Smooth muscle cell (in vitro differentiated cells): ENCODE data around the gene PARD6G. TPM values are rescaled to one million over a fixed set of nuclear protein-coding genes. Genes with fewer than 3 reads are reported as not detected.

Source experiments
- DNase-seq: peaks from one replicate; lab custom pipeline; 2025; ENCODE audit not compliant: unreplicated experiment; lab: John Stamatoyannopoulos, UW
- H2AFZ ChIP-seq: fragments of 200-600 bp; sonication (generic); 2 replicates; pipeline ENCODE4 v1.6.0; 2016; ENCODE audit warnings: antibody characterized with exemption, low read depth, mild to moderate bottlenecking
- H3F3A ChIP-seq: fragments of 200-600 bp; sonication (generic); 2 replicates; pipeline ENCODE4 v1.6.0; 2017; ENCODE audit warnings: antibody characterized with exemption, low read depth
- H3K27ac ChIP-seq: fragments of 200-600 bp; sonication (generic); 2 replicates; pipeline ENCODE4 v1.5.1; 2016; ENCODE audit warnings: low read depth, mild to moderate bottlenecking
- H3K27me3 ChIP-seq: fragments of 200-600 bp; sonication (generic); 2 replicates; pipeline ENCODE4 v1.6.1; 2016; ENCODE audit warnings: low read depth, mild to moderate bottlenecking
- H3K36me3 ChIP-seq: fragments of 200-600 bp; sonication (generic); 2 replicates; pipeline ENCODE4 v1.5.1; 2016; ENCODE audit warnings: low read depth
- H3K4me1 ChIP-seq: fragments of 200-600 bp; sonication (generic); 2 replicates; pipeline ENCODE4 v1.5.1; 2016; ENCODE audit warnings: low read depth
- H3K4me2 ChIP-seq: fragments of 200-600 bp; sonication (generic); 2 replicates; pipeline ENCODE4 v1.6.0; 2016; ENCODE audit warnings: mild to moderate bottlenecking
- H3K4me3 ChIP-seq: fragments of 200-600 bp; sonication (generic); 2 replicates; pipeline ENCODE4 v1.5.1; 2016; ENCODE audit warnings: mild to moderate bottlenecking
- H3K79me2 ChIP-seq: fragments of 200-600 bp; sonication (generic); 2 replicates; pipeline ENCODE4 v1.6.0; 2016; ENCODE audit warnings: low read depth, mild to moderate bottlenecking
- H3K9ac ChIP-seq: fragments of 200-600 bp; sonication (generic); 2 replicates; pipeline ENCODE4 v1.6.0; 2016; ENCODE audit warnings: low read depth
- H3K9me3 ChIP-seq: fragments of 200-600 bp; sonication (generic); replicated peaks from 2 replicates; pipeline ENCODE4 v1.5.1; 2016; ENCODE audit warnings: low read depth
- H4K20me1 ChIP-seq: fragments of 200-600 bp; sonication (generic); 2 replicates; pipeline ENCODE4 v1.6.0; 2016; ENCODE audit warnings: low read depth
- WGBS: methylation state at CpG from one replicate; pipeline ENCODE4 v1.1.7; 2016; ENCODE audit warnings: low lambda C conversion rate; 5-methylcytosine and 5-hydroxymethylcytosine counted together
- polyA plus RNA-seq: library from polyadenylated mRNA; unstranded; fragments of >200 nt; fragmentation: Nextera tagmentation; extraction: Ambion mirVana; gene quantifications from 2 replicates; pipeline ENCODE4 v1.2.1, GENCODE V29; 2016
- total RNA-seq: library from RNA; depleted of rRNA; stranded (reverse); fragments of >200 nt; gene quantifications from 2 replicates; pipeline ENCODE4 v1.2.3, GENCODE V29; 2014
- TF ChIP-seq, protein P1 (sequence below): fragments of 200-600 bp; sonication (generic); IDR thresholded peaks from 2 replicates; pipeline ENCODE4 v1.5.1; 2017; ENCODE audit warnings: borderline replicate concordance, mild to moderate bottlenecking, antibody characterized with exemption; ENCODE audit not compliant: insufficient read depth, poor library complexity, severe bottlenecking

The PARD6G gene
- total and polyA plus RNA-seq, 2 experiments from 2014 or later, result 19.8 to 19.9 TPM

DNA sequence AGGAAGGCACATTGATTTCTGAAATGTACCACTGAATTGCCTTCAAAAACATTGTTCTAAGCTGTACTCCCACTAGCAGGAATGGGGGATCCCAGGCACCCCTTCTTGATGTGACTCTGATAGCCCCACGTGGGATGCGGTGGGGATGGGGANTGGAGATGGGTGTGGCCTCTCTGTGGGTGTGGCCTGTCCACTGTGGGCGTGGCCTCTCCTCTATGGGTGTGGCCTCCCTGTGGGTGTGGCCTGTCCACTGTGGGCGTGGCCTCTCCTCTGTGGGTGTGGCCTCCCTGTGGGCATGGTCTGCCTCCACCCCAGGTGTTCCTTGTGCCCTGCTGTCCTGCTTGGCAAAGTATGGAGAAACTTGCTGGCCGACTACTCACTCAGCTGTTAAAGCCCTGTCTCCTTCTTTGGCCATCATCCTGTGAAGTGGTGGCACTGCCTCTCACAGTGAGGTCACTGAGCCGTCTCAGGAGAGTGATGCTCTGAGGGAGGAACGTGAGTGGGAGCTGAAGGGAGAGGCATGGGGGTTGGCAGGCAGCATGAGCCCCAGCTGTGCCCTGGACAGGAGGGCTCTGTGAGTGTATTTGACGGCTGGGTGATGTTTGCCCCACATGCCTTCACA lies 6.7 kb upstream of the PARD6G start:
- TF ChIP-seq, protein P1, sequence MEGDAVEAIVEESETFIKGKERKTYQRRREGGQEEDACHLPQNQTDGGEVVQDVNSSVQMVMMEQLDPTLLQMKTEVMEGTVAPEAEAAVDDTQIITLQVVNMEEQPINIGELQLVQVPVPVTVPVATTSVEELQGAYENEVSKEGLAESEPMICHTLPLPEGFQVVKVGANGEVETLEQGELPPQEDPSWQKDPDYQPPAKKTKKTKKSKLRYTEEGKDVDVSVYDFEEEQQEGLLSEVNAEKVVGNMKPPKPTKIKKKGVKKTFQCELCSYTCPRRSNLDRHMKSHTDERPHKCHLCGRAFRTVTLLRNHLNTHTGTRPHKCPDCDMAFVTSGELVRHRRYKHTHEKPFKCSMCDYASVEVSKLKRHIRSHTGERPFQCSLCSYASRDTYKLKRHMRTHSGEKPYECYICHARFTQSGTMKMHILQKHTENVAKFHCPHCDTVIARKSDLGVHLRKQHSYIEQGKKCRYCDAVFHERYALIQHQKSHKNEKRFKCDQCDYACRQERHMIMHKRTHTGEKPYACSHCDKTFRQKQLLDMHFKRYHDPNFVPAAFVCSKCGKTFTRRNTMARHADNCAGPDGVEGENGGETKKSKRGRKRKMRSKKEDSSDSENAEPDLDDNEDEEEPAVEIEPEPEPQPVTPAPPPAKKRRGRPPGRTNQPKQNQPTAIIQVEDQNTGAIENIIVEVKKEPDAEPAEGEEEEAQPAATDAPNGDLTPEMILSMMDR, result no peak
- no peak overlapping the region for H2AFZ ChIP-seq
- H3F3A ChIP-seq, result peaks cover 3% of the 10 kb centered on the region
- no peak overlapping the region for H3K4me2 ChIP-seq
- H3K79me2 ChIP-seq, result no peaks in the 10 kb centered on the region
- H3K4me3 ChIP-seq, result no peak overlapping the region
- DNase-seq, result no peak
- H4K20me1 ChIP-seq, result no peaks in the 10 kb centered on the region
- no peaks in the 10 kb centered on the region for H3K27me3 ChIP-seq
- no peak overlapping the region for H3K9ac ChIP-seq
- H3K9me3 ChIP-seq, result no peaks in the 10 kb centered on the region
- H3K36me3 ChIP-seq, result no peaks in the 10 kb centered on the region
- 75% methylated on average over 8 of the region's 8 CpGs for WGBS
- H3K27ac ChIP-seq, result no peak overlapping the region
- H3K4me1 ChIP-seq, result no peaks in the 10 kb centered on the region

DNA sequence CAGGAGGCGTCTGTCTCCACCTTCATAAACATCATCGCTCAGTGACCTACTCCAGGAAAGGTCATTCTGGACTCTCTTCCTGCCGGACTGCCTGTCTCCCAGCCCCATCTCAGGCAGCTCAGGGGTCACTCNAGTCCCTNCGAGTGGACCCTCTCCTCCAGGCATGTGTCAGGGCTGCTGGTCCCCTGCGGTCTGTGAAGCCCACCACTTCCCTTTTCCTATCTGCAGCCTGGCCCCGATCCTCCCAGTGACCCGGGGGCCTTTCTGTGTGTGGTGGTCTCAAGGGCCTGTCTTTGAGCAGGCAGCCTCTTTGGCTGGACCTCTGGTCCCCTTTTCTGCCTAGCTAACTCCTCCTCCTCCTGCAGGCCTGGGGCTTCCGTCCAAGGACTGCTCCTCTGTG lies 5.9 kb upstream of the PARD6G start:
- no peak overlapping the region for H3K4me3 ChIP-seq
- TF ChIP-seq, protein P1, result no peak
- no peak overlapping the region for H3K9ac ChIP-seq
- no peaks in the 10 kb centered on the region for H3K9me3 ChIP-seq
- DNase-seq, result no peak
- peaks cover 3% of the 10 kb centered on the region for H3F3A ChIP-seq
- no peak overlapping the region for H3K4me2 ChIP-seq
- 96% methylated on average over 7 of the region's 8 CpGs for WGBS
- H3K27me3 ChIP-seq, result no peaks in the 10 kb centered on the region
- H2AFZ ChIP-seq, result no peak overlapping the region
- H3K79me2 ChIP-seq, result no peaks in the 10 kb centered on the region
- no peaks in the 10 kb centered on the region for H3K36me3 ChIP-seq
- no peaks in the 10 kb centered on the region for H3K4me1 ChIP-seq
- H4K20me1 ChIP-seq, result no peaks in the 10 kb centered on the region
- no peak overlapping the region for H3K27ac ChIP-seq

DNA sequence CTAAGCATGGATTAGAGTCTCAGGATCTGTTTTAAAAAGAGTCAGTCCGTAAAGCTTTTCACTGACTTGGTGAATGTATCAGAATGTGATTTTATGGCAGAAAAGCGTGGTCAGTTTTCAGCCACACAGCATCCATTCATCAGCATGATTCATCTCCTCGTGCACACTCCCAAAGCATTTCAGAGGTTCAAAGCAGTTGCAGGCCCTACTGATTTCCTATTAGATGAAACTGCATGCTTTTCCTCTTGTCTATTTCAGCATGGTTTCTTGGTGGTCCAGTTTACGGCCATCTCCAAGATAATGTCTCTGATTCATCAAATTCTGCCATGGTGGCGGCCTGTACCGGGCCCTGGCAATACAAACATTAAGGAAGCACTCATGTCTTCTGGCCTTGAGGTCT lies 4.8 kb upstream of the PARD6G start:
- no peak for DNase-seq
- TF ChIP-seq, protein P1, result no peak
- peak overlapping the region; percentile 68 for H3K27ac ChIP-seq
- H3K9me3 ChIP-seq, result no peaks in the 10 kb centered on the region
- 32% methylated on average over 6 of the region's 6 CpGs for WGBS
- H3K79me2 ChIP-seq, result no peaks in the 10 kb centered on the region
- H3K4me2 ChIP-seq, result peak overlapping the region; percentile 32
- no peaks in the 10 kb centered on the region for H4K20me1 ChIP-seq
- no peak overlapping the region for H3K9ac ChIP-seq
- H3K4me1 ChIP-seq, result no peaks in the 10 kb centered on the region
- no peak overlapping the region for H3K4me3 ChIP-seq
- H3F3A ChIP-seq, result peaks cover 3% of the 10 kb centered on the region
- H3K27me3 ChIP-seq, result no peaks in the 10 kb centered on the region
- H2AFZ ChIP-seq, result no peak overlapping the region
- H3K36me3 ChIP-seq, result no peaks in the 10 kb centered on the region

DNA sequence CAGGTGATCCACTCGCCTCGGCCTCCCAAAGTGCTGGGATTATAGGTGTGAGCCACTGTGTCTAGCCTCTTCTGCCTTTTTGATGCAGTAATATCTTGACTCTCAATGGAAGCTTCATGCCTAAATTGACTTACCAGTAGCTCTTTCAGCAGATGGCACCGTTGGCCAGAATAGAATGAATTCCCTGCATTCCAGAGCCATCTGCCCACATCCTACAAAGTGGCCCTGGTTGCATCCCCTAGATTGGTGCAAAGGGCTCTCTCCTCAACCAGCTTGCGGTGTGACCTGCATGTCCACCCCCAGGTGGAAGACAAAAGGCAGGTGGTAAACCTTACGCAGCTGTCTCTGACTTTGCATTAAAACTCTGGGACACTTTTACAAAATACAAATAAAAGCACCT lies 4.4 kb upstream of the PARD6G start:
- no peaks in the 10 kb centered on the region for H3K27me3 ChIP-seq
- no peaks in the 10 kb centered on the region for H3K4me1 ChIP-seq
- no peak overlapping the region for H2AFZ ChIP-seq
- H3K36me3 ChIP-seq, result no peaks in the 10 kb centered on the region
- H3K4me2 ChIP-seq, result peak overlapping the region; percentile 32
- H3K4me3 ChIP-seq, result no peak overlapping the region
- no peak for DNase-seq
- whole genome bisulfite sequencing, result 80% methylated on average over 5 of the region's 5 CpGs
- no peaks in the 10 kb centered on the region for H4K20me1 ChIP-seq
- H3K27ac ChIP-seq, result peak overlapping the region; percentile 68
- no peak overlapping the region for H3K9ac ChIP-seq
- no peaks in the 10 kb centered on the region for H3K9me3 ChIP-seq
- peaks cover 3% of the 10 kb centered on the region for H3F3A ChIP-seq
- peaks cover 4% of the 10 kb centered on the region for H3K79me2 ChIP-seq
- TF ChIP-seq, protein P1, result no peak
